GM21381 (cell line): ENCODE results near the gene USP34.
"Not testable (repeated sequence)": the region's sequence is repeated elsewhere in the genome, so short reads cannot be mapped to it uniquely, and the experiment has no call there.

Experiments
- ATAC-seq: cut with Tn5 transposase; IDR thresholded peaks from one replicate; pipeline ENCODE4 v1.9.1; 2021; ENCODE audit warnings: mild to moderate bottlenecking, moderate library complexity; ENCODE audit not compliant: unreplicated experiment

Gene USP34, protein sequence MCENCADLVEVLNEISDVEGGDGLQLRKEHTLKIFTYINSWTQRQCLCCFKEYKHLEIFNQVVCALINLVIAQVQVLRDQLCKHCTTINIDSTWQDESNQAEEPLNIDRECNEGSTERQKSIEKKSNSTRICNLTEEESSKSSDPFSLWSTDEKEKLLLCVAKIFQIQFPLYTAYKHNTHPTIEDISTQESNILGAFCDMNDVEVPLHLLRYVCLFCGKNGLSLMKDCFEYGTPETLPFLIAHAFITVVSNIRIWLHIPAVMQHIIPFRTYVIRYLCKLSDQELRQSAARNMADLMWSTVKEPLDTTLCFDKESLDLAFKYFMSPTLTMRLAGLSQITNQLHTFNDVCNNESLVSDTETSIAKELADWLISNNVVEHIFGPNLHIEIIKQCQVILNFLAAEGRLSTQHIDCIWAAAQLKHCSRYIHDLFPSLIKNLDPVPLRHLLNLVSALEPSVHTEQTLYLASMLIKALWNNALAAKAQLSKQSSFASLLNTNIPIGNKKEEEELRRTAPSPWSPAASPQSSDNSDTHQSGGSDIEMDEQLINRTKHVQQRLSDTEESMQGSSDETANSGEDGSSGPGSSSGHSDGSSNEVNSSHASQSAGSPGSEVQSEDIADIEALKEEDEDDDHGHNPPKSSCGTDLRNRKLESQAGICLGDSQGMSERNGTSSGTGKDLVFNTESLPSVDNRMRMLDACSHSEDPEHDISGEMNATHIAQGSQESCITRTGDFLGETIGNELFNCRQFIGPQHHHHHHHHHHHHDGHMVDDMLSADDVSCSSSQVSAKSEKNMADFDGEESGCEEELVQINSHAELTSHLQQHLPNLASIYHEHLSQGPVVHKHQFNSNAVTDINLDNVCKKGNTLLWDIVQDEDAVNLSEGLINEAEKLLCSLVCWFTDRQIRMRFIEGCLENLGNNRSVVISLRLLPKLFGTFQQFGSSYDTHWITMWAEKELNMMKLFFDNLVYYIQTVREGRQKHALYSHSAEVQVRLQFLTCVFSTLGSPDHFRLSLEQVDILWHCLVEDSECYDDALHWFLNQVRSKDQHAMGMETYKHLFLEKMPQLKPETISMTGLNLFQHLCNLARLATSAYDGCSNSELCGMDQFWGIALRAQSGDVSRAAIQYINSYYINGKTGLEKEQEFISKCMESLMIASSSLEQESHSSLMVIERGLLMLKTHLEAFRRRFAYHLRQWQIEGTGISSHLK (N-terminal part only)

DNA sequence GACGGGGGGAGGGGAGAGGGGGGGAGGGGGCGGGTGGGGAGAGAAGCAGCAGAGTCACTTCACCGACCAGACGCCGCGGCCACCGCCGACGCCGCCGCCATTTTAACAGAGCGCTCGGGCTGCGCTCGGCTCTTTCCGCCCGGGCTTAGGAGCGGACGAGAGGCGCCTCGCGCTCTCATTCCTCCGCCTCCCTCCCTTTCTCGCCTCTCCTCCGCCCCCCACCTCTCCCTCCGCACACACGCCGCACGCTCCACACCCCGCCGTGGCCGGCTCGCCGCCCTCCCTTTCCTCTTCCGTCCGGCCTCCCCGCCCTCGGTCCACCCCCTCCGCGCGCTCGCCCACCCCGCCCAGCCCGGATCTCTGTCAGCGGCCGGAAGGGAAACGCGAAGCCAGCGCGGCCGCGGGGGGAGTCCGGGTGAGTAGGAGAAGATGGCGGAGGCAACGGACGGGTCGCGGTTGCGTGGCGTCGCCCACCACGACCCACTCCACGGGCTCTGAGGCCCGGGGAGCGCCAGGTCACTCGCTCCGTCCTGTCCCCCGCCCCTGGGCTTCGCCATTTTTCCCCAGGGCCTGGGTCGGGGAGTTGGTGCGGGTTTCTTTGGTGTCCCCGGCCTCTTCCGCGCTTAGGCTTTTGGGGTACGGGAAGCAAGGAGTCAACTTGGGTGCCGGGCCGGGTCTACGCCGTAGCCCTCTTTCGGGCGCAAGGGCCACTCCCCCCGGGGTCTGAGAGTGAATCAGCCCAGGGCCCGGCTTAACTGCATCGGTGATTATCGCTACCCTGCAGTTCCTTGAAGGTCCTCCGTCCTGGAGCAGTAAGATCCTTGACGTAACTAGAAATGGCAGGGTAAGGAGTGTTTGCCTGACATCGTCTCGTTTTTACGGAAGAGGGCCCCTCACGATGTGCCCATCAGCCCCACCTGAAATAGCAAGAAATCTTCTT, at the start of gene USP34:
Gene USP34, minus strand, starts transcription at position 123 of the 940 bp plus-strand sequence. CDS start 395 bp downstream, outside the sequence.
- ATAC-seq = peak; percentile 79

DNA sequence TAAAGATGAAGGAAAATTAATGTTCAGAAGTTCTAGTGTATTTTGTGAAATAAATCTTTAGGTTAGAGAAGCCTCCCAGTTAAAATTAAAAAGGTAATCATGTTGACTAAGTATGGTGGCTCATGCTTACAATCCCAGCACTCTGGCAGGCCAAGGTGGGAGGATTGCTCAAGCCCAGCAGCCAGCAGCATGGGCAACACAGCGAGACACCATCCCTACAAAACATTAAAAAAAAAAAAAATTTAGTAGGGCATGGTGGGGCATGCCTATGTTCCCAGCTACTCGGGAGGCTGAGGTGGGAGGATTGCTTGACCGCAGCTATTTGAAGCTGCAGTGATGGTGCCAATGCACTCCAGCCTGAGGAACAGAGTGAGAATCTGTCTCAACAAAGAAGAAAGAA, 49.4 kb upstream of the USP34 start:
- no peak for ATAC-seq

DNA sequence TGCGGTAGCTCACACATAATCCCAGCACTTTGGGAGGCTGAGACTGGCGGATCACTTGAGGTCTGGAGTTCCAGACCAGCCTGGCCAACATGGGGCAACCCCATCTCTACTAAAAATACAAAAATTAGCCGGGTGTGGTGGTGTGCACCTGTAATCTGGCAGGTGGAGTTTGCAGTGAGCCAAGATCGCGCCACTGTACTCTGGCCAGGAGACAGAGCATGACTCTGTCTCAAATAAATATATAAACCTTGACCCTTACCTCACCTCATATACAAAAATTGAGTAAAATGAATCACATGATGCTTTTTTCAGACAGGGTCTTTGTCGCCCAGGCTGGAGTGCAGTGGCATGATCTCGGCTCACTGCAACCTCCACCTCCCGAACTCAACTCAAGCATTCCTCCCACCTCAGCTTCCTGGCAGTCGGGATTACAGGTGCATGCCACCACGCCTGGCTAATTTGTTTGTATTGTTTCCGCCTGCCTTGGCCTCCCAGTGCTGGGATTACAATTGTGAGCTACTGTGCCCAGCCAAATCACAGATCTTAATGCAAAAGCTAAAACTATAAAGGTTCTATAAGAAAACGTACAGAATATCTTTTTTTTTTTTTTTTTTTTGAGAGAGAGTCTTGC, 42.0 kb upstream of the USP34 start:
- no peak for ATAC-seq

DNA sequence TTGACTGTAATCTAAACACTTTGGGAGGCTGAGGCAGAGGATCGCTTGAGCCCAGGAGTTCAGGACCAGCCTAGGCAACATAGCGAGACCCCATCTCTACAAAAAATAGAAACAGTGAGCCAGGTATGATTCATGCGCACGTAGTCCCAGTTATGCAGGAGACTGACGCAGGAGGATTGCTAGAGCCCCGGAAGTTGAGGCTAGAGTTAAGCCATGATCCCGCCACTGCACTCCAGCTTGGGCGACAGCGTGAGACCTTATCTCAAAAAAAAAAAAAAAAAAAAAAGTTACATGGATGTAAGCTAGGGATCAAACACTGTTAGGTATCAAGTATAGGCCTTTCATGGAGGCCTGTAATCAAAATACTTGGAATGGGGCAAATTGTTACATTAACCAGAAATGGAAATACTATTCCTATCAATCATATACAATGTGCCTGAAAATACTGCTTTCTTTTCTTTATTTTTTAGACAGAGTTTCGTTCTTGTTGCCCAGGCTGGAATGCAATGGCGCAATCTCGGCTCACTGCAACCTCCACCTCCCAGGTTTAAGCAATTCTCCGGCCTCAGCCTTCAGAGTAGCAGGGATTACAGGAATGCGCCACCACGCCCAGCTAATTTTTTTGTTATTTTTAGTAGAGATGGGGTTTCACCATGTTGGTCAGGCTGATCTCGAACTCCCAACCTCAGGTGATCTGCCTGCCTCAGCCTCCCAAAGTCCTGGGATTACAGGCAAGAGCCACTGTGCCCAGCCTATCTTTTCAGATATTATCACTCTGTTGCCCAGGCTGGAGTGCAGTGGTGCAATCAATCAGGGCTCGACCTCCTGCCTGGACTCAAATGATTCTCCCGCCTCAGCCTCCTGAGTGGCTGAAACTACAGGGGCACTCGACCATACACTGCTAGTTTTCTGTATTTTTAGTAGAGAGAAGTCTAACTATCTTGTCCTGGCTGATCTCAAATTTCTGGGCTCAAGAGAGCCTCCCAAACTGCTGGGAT, 40.1 kb upstream of the USP34 start:
- no peak for ATAC-seq

DNA sequence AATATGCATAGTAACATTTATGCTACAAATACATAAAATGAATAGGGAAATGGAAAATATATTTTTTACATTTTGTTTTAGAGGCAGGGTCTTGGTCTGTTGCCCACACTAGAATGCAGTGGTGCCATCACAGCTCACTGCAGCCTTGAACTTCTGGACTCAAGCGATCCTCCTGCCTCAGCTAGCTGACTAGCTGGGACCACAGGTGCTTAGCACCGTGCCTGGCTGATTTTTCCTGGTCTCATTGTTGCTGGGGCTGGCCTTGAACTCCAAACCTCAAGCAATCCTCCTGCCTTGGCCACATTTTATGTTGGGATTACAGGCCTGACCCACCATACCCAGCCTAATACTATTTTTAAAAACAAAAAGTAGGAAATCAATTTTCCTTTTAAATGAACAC, 34.1 kb upstream of the USP34 start:
- ATAC-seq = no peak

DNA sequence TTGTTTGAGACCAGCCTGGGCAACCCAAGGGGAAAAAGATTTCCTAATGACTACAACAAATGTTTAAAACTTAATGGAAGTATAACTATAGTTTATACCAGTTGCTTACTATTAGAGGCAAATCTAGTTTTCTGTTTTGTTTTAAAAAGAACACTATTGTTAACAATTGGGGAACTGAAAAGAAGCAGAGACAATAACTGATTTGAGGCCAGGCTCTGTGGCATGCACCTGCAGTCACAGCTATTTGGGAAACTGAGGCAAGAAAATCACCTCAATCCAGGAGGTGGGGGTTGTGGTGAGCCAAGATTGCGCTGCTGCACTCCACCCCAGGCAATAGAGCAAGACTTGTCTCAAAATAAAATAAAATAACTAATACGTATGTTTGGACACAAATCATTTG, 28.2 kb upstream of the USP34 start:
- no peak for ATAC-seq

DNA sequence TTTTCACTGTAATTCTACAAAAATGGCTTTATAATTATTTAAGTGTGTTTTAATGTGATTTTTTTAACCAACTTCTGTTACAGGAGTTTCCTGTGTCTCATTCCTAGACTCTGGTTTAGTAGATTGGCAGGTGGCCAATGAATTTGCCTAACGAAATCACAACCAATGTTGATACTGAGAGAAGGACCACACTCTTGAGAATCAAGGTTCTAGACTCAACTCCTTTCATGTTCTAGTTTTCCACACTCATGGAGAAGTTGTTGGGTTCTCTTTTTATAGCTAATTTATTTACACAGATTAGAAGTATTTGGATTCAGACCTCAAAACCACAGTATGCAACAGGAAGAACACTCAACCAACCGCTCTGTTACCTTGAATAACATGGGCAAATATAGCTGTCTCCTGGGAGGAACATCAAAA, 22.6 kb upstream of the USP34 start:
- ATAC-seq = no peak

DNA sequence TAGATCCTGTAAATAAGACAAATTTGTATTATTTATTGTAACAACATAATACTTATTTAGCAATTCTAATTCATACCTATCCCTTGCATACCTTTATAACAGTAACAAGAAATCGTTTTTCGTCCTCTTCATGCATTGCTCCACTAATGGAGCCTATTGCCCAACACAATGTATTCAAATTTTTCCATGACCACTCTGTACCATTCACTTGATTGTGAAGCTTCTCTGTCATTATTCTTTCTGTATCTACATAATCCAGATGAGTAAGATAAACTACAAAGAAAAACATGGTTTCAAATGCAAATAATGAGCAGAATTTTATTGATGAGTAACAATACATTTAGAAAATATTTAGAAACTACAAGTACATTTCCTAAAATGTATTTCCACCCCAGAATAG, 21.6 kb upstream of the USP34 start:
- no peak for ATAC-seq

DNA sequence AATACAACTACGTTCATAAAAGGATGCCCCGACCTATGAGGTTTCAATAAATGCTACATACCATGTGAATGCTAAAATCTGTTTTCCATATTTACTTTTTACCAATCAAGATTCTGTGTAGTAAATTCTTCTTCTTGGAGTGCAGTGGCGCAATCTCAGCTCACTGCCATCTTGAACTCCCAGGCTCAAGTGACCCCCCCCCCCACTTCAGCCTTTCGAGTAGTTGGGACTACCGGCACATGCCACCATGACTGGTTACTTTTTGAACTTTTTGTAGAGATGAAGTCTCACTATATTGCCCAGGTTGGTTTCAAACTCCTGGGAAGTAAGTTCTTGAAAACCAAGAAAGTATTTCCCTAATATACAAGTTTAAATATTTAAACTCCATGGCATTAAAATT, 14.4 kb upstream of the USP34 start:
- no peak for ATAC-seq

DNA sequence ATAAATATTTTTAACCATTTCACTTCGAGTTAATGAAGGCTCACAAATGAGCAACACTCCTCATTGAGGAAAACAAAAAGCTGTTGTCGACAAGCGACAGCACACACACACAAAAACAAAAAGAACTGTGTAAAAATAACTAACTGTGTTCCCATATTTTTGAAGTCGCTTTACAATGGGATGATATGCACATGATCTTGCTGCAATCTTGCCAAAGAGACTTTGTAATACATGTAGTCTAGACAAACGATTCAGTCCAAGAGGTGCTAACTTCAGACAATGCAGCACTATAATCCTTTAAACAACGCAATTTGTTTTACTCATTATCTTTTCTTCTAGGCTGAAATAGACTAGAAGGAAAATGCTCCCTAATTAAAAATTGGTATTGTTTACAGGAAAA, 7.2 kb upstream of the USP34 start:
- no peak for ATAC-seq

DNA sequence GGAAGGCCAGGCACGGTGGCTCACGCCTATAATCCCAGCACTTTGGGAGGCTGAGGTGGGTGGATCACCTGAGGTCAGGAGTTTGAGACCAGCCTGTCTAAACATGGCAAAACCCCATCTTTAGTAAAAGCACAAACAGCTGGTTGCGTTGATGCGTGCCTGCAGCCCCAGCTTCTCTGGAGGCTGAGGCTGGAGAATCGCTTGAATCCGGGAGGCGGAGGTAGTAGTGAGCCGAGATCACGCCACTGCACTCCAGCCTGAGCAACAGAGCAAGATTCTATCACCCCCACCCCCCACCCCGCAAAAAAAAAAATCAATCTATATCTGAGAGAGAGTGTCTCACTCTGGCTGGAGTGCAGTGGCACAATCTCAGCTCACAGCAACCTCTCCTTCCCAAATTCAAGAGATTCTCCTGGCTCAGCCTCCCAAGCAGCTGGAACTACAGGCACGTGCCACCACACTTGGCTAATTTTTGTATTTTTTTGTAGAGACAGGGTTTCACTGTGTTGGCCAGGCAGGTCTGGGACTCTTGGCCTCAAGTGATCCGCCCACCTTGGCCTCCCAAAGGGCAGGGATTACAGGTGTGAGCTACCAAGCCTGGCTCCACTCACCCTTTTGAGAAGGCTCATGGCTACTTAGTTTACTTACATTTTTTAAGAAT, 6.2 kb upstream of the USP34 start:
- ATAC-seq = not testable (repeated sequence)

DNA sequence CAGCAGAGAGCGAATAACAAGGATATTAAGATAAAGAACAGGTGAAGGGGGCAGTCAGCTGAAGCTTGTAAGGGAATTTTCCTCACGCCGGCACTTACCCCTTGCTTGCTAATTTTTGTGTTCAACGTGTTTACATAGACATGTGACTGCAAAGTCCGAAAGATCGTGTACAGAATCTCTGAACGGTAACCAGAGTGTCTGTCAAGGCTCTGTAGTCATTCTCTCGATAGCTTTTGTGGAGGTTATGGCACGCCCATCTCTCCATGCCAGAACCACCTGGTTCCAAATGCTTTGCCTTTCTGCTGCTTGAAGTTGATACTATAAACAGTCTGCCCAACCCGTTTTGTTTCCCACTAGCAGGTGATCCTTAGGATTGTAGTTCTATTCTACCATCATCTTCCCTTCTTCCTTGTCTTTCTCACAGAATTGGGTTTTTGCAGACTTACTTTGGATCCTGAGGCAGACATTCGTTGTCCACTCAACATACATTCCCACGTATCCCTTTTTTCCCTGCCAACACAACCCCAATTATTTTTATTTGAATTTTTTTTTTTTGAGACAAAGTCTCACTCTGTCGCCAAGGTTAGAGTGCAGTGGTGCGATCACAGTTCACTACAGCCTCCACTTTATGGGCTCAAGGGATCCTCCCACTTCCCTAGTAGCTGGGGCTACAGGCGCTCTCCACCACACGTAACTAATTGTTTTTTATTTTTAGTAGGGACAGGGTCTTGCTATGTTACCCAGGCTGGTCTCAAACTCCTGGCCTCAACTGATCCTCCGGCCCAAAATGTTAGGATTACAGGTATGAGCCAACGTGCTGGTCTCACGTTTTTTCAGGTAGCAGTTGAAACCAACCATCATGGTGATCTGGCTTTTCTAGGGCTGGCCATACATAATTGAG, 1.3 kb upstream of the USP34 start:
- no peak for ATAC-seq

DNA sequence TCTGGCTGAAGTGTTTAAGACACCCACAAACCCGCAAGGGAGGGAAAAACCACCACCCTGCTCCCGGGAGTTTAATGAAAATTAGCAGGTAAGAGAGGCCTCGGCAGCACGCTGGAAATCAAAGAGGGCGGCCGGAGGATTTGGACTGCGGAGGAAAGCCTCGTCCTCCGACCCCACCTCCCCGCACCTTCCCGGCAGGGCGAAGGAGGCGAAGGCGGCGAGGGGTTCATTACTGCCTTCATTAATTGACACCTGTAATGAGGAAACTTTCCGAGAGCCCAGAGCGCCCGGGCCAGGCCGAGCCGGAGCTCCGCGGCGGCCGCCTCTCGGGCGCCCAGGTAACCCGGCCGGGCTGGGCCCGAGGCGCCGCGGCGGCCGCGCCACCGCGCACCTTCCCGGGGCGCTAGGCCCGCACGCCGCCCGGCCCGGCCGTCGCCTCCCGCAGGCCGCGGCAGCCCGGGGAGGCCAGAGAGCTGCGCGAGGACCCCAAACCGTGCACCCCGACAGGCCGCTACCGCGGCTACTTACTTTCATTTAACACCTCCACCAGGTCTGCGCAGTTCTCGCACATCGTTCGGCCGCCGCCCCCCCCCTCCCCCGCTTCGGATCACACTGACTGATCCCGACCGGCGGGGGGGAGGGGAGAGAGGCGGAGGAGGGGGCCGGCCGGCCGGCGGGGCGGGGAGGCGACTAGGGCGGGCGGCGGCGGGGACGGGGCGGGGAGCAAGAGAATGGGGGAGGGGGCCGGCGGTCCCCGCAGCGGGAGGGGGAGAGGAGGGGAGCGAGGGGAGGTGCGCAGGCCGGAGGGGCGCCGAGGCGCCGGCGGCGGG, 550 bp downstream of the USP34 start:
- ATAC-seq = peak; percentile 28

DNA sequence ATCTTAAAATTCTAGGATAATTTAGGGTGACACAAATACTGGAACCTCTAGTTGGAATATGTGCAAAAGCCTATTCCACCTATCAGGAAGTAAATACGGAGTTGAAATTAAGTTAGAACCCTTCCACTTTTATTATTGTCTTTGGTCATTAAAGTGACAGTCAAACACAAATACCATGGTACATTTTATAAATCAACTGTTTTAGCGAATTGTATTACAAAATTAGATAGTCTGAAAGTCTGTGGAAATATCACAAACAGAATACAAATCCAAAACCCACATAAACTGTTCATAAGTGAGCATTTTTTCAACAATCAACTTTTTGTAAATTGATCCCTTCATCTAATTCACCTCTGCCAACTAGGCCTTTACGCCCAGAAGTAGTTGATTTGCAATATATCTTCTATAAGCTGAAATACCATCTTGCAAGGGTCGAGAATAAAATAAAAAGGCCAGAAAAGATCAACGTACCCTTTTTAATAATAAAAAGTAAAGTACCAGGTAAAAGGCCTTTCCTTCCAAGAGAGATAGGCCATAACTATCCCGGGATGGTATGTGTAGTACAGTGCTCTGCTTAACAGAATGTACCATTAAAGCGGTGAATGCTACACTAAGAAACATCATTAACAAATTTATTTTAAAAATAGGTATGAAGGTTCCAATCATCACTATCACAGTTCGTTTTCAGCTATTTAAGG, 1.3 kb downstream of the USP34 start:
- ATAC-seq = no peak

DNA sequence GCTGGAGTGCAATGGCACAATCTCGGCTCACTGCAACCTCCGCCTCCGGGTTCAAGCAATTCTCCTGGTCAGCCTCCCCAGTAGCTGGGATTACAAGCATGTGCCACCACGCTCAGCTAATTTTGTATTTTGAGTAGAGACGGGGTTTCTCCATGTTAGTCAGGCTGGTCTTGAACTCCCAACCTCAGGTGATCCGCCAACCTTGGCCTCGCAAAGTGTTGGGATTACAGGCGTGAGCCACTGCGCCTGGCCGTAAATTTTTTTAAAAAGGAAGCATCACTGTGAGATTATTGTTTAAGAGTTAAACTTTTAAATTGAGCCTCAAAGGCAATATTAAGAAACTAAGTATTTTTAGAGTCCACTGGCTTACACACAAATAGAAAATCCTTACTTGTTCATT, 2.7 kb downstream of the USP34 start:
- ATAC-seq = not testable (repeated sequence)
